Trophoblast cell (in vitro differentiated cells and primary cell): ENCODE data around the gene EXTL1.

Experiments
- DNase-seq, 2 donors: peaks; one replicate each; pipeline ENCODE4 v3.0.0-alpha.2; 2016
- H2AFZ ChIP-seq: 2 replicates; pipeline ENCODE4 v1.6.1; 2013; ENCODE audit warnings: low read length, moderate library complexity, mild to moderate bottlenecking; ENCODE audit not compliant: insufficient read depth, poor library complexity
- H2AK5ac ChIP-seq: 2 replicates; pipeline ENCODE4 v1.6.1; 2013; ENCODE audit warnings: mild to moderate bottlenecking, low read length
- H2BK120ac ChIP-seq: 2 replicates; pipeline ENCODE4 v1.6.1; 2013; ENCODE audit warnings: low read length, mild to moderate bottlenecking, moderate library complexity; ENCODE audit not compliant: insufficient read depth, poor library complexity
- H2BK12ac ChIP-seq: 2 replicates; pipeline ENCODE4 v1.6.1; 2013; ENCODE audit warnings: mild to moderate bottlenecking, low read length, moderate library complexity
- H2BK5ac ChIP-seq: 2 replicates; pipeline ENCODE4 v1.6.1; 2013; ENCODE audit warnings: low read length, low read depth, moderate library complexity, mild to moderate bottlenecking; ENCODE audit not compliant: poor library complexity
- H3K14ac ChIP-seq: 2 replicates; pipeline ENCODE4 v1.6.1; 2013; ENCODE audit warnings: mild to moderate bottlenecking, low read length
- H3K18ac ChIP-seq: 2 replicates; pipeline ENCODE4 v1.6.1; 2013; ENCODE audit warnings: mild to moderate bottlenecking, low read length
- H3K23ac ChIP-seq: 2 replicates; pipeline ENCODE4 v1.6.1; 2013; ENCODE audit warnings: low read length
- H3K27ac ChIP-seq: 2 replicates; pipeline ENCODE4 v1.5.1; 2013; ENCODE audit warnings: low read depth, mild to moderate bottlenecking, inconsistent platforms, low read length, moderate library complexity
- H3K27me3 ChIP-seq: 2 replicates; pipeline ENCODE4 v1.6.1; 2013; ENCODE audit warnings: inconsistent platforms, mild to moderate bottlenecking, low read length, moderate library complexity; ENCODE audit not compliant: insufficient read depth
- H3K36me3 ChIP-seq, 2 experiments: 1 replicate in 1 of 2; 2 replicates in 1 of 2; pipeline ENCODE4 v1.6.1; 2013; ENCODE audit warnings: low read length in 2 of 2, mild to moderate bottlenecking in 2 of 2, moderate library complexity in 1 of 2; ENCODE audit not compliant: insufficient read depth in 2 of 2, control insufficient read depth in 1 of 2
- H3K4ac ChIP-seq: 2 replicates; pipeline ENCODE4 v1.6.1; 2013; ENCODE audit warnings: low read depth, mild to moderate bottlenecking, low read length, moderate library complexity
- H3K4me1 ChIP-seq, 2 experiments: 1 replicate in 1 of 2; 2 replicates in 1 of 2; pipeline ENCODE4 v1.6.1; 2013; ENCODE audit warnings: low read length in 2 of 2, mild to moderate bottlenecking in 2 of 2, moderate library complexity in 1 of 2; ENCODE audit not compliant: insufficient read depth in 2 of 2, control insufficient read depth in 1 of 2
- H3K4me2 ChIP-seq: 2 replicates; pipeline ENCODE4 v1.6.1; 2013; ENCODE audit warnings: inconsistent platforms, mild to moderate bottlenecking, low read length, moderate library complexity
- H3K4me3 ChIP-seq: 2 replicates; pipeline ENCODE4 v1.5.1; 2013; ENCODE audit warnings: mild to moderate bottlenecking, low read depth, low read length, inconsistent platforms
- H3K79me1 ChIP-seq: one replicate; pipeline ENCODE4 v1.6.1; 2013; ENCODE audit warnings: low read length
- H3K79me2 ChIP-seq: 2 replicates; pipeline ENCODE4 v1.6.1; 2013; ENCODE audit warnings: low read length, mild to moderate bottlenecking; ENCODE audit not compliant: control insufficient read depth, insufficient read depth, poor library complexity
- H3K9ac ChIP-seq: 2 replicates; pipeline ENCODE4 v1.6.1; 2013; ENCODE audit warnings: mild to moderate bottlenecking, low read length
- H3K9me3 ChIP-seq: 2 replicates; pipeline ENCODE4 v1.6.1; 2013; ENCODE audit warnings: low read depth, mild to moderate bottlenecking, control low read depth, inconsistent platforms, low read length; ENCODE audit not compliant: insufficient read depth
- H4K12ac ChIP-seq: 2 replicates; pipeline ENCODE4 v1.6.1; 2013; ENCODE audit warnings: low read depth, mild to moderate bottlenecking, low read length, moderate library complexity
- H4K8ac ChIP-seq: 2 replicates; pipeline ENCODE4 v1.6.1; 2013; ENCODE audit warnings: low read depth, mild to moderate bottlenecking, low read length, moderate library complexity
- H4K91ac ChIP-seq: one replicate; pipeline ENCODE4 v1.6.1; 2013; ENCODE audit warnings: low read depth, mild to moderate bottlenecking, low read length, moderate library complexity
- WGBS: extraction: QIAGEN DNeasy Blood & Tissue Kit; methylation state at CpG from one replicate; pipeline ENCODE4 v1.1.7; 2013; ENCODE audit warnings: missing lambda C conversion rate; ENCODE audit not compliant: insufficient read length, insufficient coverage; ENCODE audit errors: extremely low coverage; 5-methylcytosine and 5-hydroxymethylcytosine counted together

EXTL1 gene

GRCh38 chr1:26058052-26058595, 36.5 kb downstream of the EXTL1 start:
- Histone ChIP-seq H3K18ac (no peak overlapping the region), H3K79me1 (no peaks in the 10 kb centered on the region), H3K9ac (no peak overlapping the region), H3K4me2 (no peak overlapping the region), H3K14ac (no peak overlapping the region), H2BK120ac (no peak overlapping the region), H3K79me2 (no peaks in the 10 kb centered on the region), H3K4me1 (peaks cover 0 to 2% of the 10 kb centered on the region in 2 experiments), H3K27me3 (no peaks in the 10 kb centered on the region), H3K23ac (no peak overlapping the region), H4K12ac (no peak overlapping the region), H2AK5ac (no peak overlapping the region), H2AFZ (no peak overlapping the region), H2BK12ac (no peak overlapping the region), H4K91ac (no peak overlapping the region), H2BK5ac (no peak overlapping the region), H3K4me3 (no peak overlapping the region), H3K36me3 (no peaks in the 10 kb centered on the region), H4K8ac (no peak overlapping the region), H3K9me3 (no peaks in the 10 kb centered on the region), H3K4ac (no peak overlapping the region), H3K27ac (no peak overlapping the region)
- WGBS = no CpG with 5 or more reads among the region's 5 CpGs
- no peak for DNase-seq

DNA sequence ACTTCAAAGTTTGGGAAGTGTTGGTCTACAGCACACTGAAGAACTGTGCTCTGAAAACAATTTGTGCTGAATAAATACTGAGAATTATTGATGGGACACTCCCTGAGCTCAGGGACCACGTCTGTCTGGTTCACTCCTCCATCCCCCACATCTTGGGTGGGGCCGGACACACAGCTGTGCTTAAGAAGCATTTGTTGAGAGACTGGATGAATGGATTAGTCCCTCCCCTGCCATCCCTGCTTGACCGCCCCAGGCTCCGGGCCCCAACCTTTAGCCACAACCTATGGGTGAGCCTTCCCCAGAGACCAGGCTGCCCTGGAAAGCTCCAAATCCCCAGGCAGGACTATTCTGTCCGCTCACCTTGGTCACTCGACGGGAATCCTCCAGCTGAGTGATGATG, 38.3 kb downstream of the EXTL1 start:
- H3K23ac ChIP-seq = no peak overlapping the region

GRCh38 chr1:26060832-26061574, 39.4 kb downstream of the EXTL1 start:
- no CpG with 5 or more reads among the region's 12 CpGs for WGBS
- no peaks in the 10 kb centered on the region for H3K27me3 ChIP-seq
- H3K4ac ChIP-seq = no peak overlapping the region
- peaks cover 6% of the 10 kb centered on the region in 2 experiments for H3K4me1 ChIP-seq
- H3K79me2 ChIP-seq = no peaks in the 10 kb centered on the region
- DNase-seq = no peak
- H4K8ac ChIP-seq = no peak overlapping the region
- H3K9me3 ChIP-seq = no peaks in the 10 kb centered on the region
- H3K18ac ChIP-seq = no peak overlapping the region
- no peak overlapping the region for H4K91ac ChIP-seq
- no peak overlapping the region for H3K4me2 ChIP-seq
- H2BK120ac ChIP-seq = no peak overlapping the region
- H3K79me1 ChIP-seq = no peaks in the 10 kb centered on the region
- no peak overlapping the region for H2BK5ac ChIP-seq
- no peak overlapping the region for H2AK5ac ChIP-seq
- no peak overlapping the region for H2AFZ ChIP-seq
- H3K4me3 ChIP-seq = no peak overlapping the region
- no peak overlapping the region for H4K12ac ChIP-seq
- no peak overlapping the region for H3K14ac ChIP-seq
- H3K36me3 ChIP-seq = no peaks in the 10 kb centered on the region
- no peak overlapping the region for H3K9ac ChIP-seq
- no peak overlapping the region for H3K27ac ChIP-seq
- no peak overlapping the region for H3K23ac ChIP-seq
- H2BK12ac ChIP-seq = no peak overlapping the region

More for the DNA sequence above, 38.3 kb downstream of the EXTL1 start:
- Histone ChIP-seq H4K12ac (no peak overlapping the region), H3K4me2 (no peak overlapping the region), H2BK120ac (no peak overlapping the region), H3K18ac (no peak overlapping the region), H3K9ac (no peak overlapping the region), H3K9me3 (no peaks in the 10 kb centered on the region), H3K27me3 (no peaks in the 10 kb centered on the region), H3K79me2 (no peaks in the 10 kb centered on the region), H4K8ac (no peak overlapping the region), H3K79me1 (no peaks in the 10 kb centered on the region), H4K91ac (no peak overlapping the region), H2AFZ (no peak overlapping the region), H2BK12ac (no peak overlapping the region), H3K4me3 (no peak overlapping the region), H3K36me3 (no peaks in the 10 kb centered on the region), H3K4me1 (peaks cover 2 to 3% of the 10 kb centered on the region in 2 experiments), H3K14ac (no peak overlapping the region), H2BK5ac (no peak overlapping the region), H3K27ac (no peak overlapping the region), H2AK5ac (no peak overlapping the region), H3K4ac (no peak overlapping the region)
- no peak for DNase-seq
- no CpG with 5 or more reads among the region's 7 CpGs for WGBS

GRCh38 chr1:26064553-26064952, 43.0 kb downstream of the EXTL1 start:
- Histone ChIP-seq H2AFZ (no peak overlapping the region), H2BK120ac (no peak overlapping the region), H3K27ac (no peak overlapping the region), H4K8ac (no peak overlapping the region), H3K9me3 (no peaks in the 10 kb centered on the region), H2BK5ac (no peak overlapping the region), H3K18ac (no peak overlapping the region), H3K36me3 (no peaks in the 10 kb centered on the region), H4K12ac (no peak overlapping the region), H3K4me2 (no peak overlapping the region), H3K14ac (no peak overlapping the region), H3K4me3 (no peak overlapping the region), H2BK12ac (no peak overlapping the region), H4K91ac (no peak overlapping the region), H2AK5ac (no peak overlapping the region), H3K27me3 (no peaks in the 10 kb centered on the region), H3K79me2 (no peaks in the 10 kb centered on the region), H3K23ac (no peak overlapping the region), H3K9ac (no peak overlapping the region), H3K4ac (no peak overlapping the region), H3K79me1 (no peaks in the 10 kb centered on the region), H3K4me1 (peaks cover 17 to 22% of the 10 kb centered on the region in 2 experiments)
- no CpG with 5 or more reads among the region's 3 CpGs for WGBS
- peak in 1 of 2 donors; percentile 45 for DNase-seq
